HG03095 (cell line): ENCODE measurements around the gene TRIM41.
A peak's percentile ranks its signal among the peaks of the same experiment; 100 is the strongest.

Source experiments
- ATAC-seq: cut with Tn5 transposase; IDR thresholded peaks from one replicate; pipeline ENCODE4 v1.9.1; 2021; ENCODE audit warnings: moderate library complexity; ENCODE audit not compliant: unreplicated experiment

Gene TRIM41

GRCh38 chr5:181231432-181231831 lies 8.4 kb downstream of the TRIM41 start:
- no peak for ATAC-seq

GRCh38 chr5:181232593-181232992 lies 9.5 kb downstream of the TRIM41 start:
- ATAC-seq = no peak

DNA sequence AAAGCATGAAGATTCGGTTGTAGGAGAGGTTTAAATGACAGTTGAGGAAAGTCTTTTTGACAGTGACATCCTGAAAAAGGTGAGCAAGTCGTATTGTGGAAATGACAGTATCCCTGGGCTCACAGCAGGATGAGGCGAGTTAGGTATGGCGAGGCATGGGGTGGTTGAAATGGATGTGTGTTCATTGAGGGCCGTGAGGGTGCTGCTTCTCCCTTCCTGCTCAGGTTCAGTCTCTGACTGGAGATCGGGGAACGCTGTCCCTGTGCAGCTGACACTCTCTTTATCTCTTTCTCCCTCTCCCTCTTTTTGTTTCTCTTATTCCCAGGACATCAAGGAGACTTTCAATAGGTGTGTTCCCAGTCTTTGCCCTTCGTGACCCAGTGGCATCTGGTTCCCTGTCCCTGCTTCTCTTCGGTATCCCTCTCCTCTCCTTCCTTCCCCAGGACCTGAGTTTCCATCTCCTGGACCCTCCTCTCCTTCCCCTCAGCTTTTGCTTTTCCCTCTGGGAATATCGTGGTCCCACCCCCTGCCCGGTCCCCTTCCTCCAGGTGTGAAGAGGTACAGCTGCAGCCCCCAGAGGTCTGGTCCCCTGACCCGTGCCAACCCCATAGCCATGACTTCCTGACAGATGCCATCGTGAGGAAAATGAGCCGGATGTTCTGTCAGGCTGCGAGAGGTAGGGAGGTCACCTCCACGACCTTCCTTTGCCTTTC lies 10.2 kb downstream of the TRIM41 start:
- no peak for ATAC-seq

GRCh38 chr5:181233801-181234454 lies 10.8 kb downstream of the TRIM41 start:
- ATAC-seq = no peak

- no peak for ATAC-seq
Observed at GRCh38 chr5:181234455-181235306, 11.6 kb downstream of the TRIM41 start.

DNA sequence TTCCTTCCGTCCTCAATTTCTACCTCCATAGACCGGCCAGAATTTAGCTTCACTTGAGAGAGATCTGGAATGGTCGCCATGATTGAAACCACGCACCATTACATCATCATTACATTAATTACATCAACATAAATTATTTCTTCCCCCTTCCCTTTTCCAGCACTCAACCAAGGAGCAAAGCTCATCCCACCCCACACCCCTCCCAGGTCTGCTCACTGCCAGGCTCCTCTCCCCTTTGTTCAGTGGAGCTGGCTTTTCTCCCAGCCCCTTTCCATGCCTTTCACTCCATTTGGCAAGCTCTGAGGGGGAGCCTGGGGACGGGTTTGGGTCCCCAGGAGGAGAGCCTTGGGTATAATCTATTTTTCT lies 12.2 kb downstream of the TRIM41 start:
- no peak for ATAC-seq

GRCh38 chr5:181235689-181236366 lies 12.7 kb downstream of the TRIM41 start:
- ATAC-seq = no peak

DNA sequence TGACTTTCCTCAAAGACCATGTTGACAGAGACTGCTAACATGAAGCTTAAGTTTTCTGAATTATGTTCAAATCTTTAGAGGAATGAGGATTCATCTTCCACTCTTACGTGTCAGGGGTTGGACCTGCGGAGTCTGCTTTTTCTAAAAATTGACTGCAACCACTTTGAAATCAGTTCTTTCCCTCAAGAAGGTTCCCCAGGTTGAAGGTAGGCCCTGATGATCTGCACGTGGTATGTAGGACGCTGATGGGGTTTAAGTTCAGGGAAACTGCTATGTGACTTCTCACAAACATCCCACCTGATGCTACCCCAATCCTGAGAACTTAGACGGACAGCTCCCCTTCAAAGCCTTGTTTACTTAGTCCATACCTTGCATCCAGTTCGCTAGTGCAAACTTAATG lies 13.4 kb downstream of the TRIM41 start:
- ATAC-seq = no peak

GRCh38 chr5:181236954-181237641 lies 14.0 kb downstream of the TRIM41 start:
- no peak for ATAC-seq

- no peak for ATAC-seq
Observed at GRCh38 chr5:181237729-181238385, 14.8 kb downstream of the TRIM41 start.

GRCh38 chr5:181239062-181239663 lies 16.1 kb downstream of the TRIM41 start:
- no peak for ATAC-seq

DNA sequence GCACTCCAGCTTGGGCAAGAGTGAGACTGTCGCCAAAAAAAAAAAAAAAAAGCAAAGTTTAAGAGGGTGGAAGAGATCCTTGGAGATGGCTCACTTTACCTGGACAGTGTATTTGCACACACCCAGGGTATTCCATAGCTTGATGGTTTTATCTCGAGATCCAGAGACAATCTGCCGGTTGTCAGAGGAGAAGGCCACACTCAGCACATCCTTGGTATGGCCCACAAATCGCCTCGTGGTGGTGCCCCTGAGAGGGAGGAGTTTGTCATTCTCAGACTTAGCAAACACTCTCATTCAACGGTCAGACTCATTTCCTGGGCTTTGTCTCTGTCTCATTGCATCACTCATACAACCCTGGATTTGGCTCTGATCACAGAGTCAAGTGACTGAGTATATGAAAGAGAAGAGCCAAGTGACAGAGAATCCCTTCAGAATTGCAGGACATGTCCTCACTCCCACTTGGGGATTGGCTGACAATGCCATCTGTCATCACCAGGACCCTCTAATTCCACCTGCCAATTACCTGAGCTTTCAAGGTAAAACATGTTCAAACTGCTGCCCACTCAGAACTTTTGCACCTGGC lies 18.4 kb downstream of the TRIM41 start:
- no peak for ATAC-seq

DNA sequence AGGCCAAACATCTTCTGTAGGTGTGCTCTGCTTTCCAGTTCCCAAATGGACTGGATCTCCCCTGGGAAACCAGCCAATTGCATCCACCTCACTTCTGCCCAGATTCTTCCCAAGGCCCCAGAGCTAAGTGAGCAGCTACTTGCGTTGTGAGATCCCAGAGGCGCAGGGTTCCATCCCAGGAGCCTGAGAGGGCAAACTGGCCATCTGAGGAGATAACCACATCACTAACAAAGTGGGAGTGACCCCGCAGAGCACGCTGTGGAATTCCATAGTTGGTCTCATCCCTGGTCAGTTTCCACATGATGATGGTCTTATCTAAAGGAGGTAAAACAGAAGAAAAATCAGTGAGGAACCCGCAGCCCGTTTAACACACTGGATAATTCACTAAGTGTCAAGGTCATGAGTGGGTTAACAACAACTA lies 19.0 kb downstream of the TRIM41 start:
- ATAC-seq = no peak

DNA sequence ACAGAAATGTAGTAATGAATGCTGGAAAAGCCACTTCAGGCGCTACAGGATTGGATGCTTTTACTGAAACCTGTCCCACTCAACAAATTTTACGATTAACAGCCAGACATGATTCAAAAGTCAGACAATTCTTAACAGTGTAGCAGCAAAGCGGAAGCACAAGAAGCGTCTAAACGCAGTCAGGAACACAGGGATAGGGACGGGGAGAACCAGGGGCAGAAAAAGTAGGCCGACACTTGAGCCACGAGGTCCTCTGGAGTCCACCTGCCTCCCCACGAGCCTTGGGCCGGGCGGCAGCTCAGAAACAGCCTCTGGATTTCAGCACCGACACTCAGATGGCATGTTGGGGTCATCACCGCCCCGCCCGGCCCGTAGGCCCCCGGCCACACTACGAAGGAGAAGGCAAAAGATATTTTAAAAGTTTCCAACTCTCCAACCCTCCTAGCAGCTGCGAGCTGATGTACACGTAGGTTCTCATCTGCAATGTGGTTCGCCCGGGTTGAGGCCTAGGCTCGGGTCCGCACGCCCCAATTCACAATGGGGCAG lies 20.0 kb downstream of the TRIM41 start:
- ATAC-seq = no peak

DNA sequence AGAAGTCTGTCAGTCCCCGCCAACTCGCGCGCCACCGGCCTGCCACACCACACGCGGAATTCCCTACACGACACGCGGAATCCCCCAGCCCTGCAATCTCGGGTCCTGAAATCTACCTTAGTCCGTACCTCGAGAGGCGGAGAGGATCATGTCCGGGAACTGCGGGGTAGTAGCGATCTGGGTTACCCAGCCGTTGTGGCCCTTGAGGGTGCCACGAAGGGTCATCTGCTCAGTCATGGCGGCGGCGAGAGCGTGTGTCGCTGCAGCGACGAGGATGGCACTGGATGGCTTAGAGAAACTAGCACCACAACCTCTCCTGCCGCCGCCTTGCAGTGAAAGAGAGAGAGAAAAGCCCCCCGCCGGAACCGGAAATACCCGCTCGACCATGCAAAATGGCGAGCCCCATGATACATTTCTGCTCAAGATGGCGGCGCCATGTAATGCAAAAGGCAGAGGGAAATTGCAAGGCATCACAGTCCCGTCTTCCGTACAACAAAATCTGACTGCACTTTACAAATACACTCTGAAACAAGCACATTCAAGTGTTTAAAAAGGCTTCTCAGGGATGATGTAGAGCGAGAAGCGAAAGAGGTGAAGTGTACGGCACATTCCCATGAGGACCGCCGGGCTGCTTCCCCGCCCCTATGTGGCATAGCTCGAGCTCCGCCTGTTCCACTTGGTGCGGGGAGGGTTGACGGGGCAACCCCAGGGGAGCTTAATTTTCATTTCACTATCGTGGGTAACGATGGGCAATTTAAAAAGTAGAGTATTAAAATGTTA lies 20.7 kb downstream of the TRIM41 start, which contains the start of gene RACK1:
Gene RACK1 (minus strand): TSS at position 343 of the 780 bp plus-strand sequence. CDS start 106 bp downstream, at position 237.
- ATAC-seq = peak; percentile 47

GRCh38 chr5:181245427-181246275 lies 22.6 kb downstream of the TRIM41 start:
- peak; percentile 4 for ATAC-seq
